Stimulated activated CD8-positive, alpha-beta memory T cell treated with anti-CD3 and anti-CD28 coated beads, Interleukin-15, amount 100 ng/mL, for 24 hours (primary cell): ENCODE results near the gene LYZL1.
"Not testable (repeated sequence)": the region's sequence is repeated elsewhere in the genome, so short reads cannot be mapped to it uniquely, and the experiment has no call there.

ENCODE experiments used
- DNase-seq: peaks from one replicate; pipeline ENCODE4 v3.0.0-alpha.2; 2020; ENCODE audit warnings: low read depth

Gene LYZL1

DNA sequence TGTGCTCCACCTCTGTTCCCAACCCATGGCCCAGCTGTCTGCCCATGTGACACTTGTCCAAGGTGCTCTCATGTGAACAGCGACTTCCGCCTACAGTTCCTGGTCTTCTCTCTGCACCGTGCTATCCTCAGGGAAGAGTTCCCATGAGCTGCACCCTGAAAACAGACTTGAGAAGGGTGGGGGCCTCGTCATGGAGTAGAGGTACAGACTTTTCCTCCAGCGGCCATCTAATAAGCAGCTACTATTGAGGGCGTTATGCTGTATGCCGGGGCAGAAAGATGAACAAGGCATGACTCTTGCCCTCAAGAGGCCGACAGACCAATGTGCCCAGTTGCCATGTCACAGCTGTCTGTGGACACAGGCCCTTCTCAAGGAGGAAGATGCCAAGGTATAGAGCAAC lies 25.4 kb upstream of the LYZL1 start:
- no peak for DNase-seq

DNA sequence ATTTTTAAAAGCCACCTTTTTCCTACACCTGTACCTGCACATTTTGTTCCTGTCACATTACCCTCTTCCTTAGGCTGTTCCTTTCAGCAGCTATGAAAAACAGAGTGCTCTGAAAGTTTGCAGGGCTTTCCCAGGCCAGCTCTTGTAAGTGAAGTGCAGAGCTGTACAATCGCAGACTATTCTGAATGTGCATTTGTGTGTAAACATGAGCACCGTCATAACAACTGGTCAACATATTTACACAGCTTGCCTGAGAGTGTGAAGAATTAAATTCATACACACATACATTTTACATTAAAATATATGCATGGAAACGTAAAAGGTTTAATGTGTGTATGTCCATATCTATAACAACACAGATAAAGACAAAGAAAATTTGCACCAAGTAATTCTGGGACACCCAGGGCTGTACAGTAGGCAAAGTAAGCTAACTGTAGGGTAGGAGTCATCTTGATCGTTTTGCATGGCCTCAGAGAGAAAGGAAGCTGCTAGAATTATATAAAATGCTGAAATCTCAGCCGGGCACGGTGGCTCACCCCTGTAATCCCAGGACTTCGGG lies 23.6 kb upstream of the LYZL1 start:
- DNase-seq, result no peak

DNA sequence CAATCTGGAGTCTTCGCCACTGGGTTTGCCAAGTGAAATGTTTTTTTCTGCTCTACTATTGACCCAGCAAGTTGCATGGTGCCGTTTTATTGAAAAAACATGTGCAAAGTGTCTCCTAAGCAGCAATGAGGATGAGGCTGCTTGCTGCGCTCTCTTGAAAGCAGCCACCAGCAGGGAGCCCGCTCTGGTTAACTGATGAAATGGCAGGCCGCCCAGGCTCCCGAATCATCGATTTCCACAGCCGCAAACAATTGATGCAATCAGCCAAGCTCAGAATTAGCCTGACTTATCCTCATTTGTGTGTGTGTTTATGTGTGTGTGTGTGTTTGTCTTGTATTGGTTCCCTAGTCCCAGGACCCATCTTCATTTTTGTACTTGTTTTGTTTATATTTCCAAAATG lies 22.2 kb upstream of the LYZL1 start:
- DNase-seq, result no peak

DNA sequence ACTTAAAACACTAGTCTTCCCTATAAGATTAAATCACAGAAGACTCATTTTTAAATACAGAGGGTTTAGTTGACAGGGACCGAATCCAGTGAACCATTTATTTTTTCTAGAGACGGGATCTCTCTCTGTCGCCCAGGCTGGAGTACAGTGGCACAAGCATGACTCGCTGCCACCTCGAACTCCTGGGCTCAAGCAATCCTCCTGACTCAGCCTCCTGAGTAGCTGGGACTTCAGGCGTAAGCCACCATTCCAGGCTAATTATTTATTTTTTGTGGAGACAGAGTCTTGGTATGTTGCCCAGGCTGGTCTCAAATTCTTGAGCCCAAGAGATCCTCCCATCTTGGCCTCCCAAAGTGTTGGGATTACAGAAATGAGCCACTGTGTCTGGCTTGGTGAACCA lies 20.9 kb upstream of the LYZL1 start:
- DNase-seq, result no peak

DNA sequence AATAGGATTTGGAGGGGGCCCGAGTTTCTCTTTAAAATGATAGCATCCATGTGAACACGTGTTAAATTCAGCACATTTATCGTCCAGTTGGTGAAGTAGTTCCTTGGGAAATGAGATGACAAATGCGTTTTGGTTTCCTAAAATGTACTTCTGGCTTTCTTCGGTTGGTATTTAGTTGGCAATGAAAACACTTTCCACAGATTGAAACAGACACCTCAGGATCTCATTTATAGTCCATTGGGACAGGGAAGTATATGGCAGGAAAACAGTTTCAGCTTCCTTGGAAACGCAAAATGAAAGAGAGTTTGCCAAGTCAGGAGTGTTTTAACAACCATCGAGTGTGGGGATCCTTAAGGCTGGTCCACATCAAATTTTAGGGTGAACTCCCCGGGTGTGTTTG lies 19.4 kb upstream of the LYZL1 start:
- no peak for DNase-seq

DNA sequence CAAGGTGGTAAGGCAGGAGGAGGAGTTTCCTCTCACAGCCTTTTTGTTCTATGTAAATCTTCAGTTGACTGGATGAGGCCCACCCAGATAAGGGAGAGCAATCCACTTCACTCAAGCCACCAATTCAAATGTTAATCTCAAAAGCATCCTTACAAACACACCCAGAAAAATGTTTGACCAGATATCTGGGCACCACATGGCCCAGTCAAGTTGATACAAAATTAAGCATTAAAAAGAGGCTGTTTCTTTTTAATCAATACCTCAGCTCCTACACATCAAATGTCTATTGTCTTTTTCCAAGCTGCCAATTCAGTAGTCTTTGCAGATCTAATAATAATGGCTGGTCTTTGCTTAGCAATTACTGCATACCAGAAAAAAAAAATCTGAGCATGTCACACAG lies 18.0 kb upstream of the LYZL1 start:
- no peak for DNase-seq

DNA sequence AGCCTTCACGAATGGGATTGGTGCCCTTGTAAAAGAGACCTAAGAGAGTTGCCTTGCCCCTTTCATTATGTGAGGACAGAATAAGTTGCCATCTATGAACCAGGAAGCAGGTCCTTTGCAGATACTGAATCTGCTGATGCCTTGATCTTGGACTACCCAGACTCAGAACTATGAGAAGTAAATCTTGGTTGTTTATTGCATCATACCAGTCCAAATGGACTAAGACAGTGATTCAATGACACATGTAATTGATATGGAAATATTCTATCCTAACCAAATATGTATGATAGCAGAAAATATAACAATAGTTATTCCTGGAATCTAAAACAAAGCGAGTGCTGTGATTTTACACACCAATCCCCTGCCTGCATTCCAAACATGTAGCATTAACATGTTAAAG lies 17.0 kb upstream of the LYZL1 start:
- DNase-seq, result no peak

DNA sequence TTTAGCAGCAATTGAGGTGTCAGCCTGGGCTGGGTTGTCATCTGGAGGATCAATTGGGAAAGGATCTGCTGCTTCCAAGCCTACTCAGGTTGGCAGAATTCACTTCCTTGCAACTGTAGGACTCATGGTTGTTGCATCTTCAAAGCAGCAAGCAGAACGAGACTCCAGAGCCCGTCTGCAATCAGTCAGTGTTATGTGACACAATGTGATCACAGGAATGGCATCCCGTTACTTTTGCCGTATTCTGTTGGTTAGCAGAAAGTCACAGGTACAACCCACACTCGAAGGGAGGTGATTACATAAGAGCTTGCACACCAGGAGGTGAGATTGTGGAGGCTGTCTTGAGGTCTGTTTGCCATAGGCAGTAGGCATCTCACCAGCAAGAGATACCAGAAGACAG lies 15.4 kb upstream of the LYZL1 start:
- no peak for DNase-seq

DNA sequence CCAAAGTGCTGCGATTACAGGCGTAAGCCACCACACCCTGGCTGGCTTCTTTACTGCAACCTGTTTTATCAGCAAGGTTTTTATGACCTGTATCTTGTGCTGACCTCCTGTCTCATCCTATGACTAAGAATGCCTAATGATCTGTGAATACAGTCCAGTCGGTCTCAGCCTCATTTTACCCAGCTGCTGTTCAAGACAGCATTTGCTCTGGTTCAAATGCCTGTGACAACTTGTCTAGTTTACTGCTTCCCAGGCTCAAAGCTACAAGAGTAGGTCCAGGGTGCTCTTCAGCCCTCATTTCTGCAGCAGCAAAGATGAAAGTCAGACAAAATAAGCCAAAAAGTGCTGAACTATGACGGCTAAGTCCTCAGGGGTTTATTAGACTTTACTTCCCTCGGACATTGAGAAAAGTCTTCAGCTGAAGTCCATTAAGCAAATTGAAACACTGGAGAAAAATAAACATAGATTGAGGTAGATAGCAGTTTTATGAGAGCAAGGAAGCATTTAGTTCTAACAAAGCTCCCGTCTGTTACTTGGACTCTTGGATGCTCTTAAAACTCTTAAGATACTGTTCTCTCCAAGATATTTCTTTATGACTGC lies 12.5 kb upstream of the LYZL1 start:
- no peak for DNase-seq

DNA sequence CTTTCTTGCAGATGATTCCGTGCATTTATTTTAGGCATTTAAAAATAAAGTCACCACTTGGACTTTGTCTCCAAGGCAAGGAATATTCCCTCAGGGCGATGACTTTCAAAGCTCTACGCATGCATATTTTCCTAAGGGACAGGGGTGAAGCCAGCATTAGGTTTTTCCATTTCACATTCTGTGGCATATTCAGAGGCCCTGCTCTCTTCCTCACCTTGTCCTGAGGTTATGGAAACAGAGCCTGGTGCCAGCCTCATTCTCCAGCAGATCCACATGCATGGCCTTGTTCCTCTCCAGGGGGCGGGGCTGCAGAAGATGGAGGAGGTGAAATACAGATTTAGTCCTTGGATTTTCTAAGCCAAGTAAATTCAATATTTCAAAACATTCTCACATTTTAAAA lies 11.6 kb upstream of the LYZL1 start:
- DNase-seq, result no peak

DNA sequence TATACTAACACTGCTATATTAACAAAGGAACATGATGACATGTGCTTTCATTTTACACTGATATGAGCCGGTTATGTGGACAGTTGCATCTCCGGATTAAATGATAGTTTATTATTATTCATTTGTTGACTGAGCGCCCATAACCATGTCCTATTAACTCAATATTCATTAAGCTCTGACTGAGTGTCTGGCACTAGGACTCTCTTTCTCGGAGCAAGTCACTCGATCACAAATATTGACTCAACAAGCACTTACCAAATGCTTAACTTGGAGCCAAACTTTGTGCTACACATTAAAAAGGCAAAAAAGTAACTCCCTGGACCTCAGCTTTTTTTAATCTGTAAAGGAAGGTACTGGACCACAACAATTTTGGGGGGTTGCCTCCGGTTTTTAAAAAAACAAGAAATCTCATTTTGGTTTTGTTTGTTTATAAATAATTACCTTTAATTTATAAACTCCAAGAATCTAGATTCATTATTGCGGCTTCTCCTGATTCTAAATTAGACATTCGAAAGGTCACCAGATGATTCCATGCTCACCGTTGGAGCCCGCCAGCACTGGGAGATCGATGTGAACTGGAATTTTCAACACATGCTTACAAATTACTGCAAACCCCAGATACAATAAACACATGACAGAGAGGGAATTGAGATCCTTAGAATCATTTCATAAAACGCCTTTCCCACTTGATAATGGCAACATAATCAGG lies 8.9 kb upstream of the LYZL1 start:
- DNase-seq, result no peak

DNA sequence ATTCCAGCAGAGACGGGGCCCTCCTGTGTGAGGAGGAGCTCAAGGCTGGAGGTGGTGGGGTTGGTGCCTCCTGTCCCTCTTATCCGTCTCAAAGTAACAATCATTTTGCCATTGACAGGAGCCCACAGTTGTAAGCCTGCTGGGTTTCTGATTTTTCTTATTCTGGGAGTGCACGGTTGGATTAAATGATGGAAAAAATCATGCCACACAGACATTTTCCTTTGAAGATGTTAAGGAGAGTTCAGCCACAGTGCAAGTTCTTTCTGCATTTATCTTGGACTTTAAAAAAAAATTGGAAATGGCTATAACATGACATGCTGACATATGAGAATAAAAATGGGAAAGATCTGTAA lies 8.4 kb upstream of the LYZL1 start:
- DNase-seq, result no peak

DNA sequence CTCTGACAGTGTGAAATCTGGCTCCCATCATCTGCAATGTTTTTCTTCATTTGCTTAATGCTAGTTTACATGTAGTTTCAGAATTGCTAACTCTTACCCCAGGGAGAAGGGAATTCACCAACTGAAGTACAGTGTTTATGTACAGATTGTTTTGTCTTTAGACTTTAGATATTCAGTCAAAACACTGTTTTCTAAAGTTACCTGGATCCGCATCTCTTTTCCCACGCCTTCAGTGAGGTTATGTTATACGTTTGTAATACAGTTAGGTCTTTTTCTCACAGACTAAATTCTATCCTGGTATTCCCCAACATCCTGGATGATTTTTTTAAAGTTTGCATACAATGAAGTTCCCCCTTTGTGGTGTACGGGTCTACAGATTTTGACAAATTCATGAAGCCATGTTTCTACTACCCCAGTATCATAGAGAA lies 3.2 kb upstream of the LYZL1 start:
- DNase-seq, result no peak

DNA sequence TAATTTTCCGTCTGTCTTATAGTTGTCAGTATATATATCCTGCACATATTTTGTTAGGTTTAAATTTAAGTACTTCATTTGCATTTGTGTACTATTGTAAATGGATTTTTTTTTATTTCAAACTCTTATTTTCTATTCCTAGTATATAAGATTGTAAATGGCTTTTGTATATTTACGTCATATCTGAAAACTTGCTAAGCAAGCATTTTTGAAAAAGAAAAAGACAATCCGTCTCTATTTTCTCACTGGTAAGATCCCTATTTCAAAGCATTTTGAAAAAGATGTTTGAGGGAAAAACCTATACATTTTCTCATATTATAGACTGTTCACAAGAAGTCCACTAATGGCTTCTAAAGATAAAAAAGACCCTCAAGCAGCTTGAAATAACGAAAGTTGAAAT lies 1.2 kb upstream of the LYZL1 start:
- no peak for DNase-seq

DNA sequence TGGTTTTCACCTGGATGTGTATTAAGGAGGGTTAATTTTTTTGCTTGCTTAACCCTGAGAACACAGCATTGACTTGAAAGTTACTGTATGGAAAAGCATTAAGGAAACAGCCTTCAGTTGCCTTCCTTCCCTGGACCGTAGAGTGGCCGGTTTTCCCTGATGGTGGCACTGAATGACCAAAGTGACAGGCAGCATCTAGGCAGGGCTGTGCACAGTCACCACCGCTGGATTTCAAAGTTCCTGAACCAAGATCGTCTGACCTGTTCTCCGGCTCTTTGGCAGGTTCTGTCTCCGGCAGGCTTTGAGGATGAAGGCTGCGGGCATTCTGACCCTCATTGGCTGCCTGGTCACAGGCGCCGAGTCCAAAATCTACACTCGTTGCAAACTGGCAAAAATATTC lies 2.7 kb downstream of the LYZL1 start:
- not testable (repeated sequence) for DNase-seq

DNA sequence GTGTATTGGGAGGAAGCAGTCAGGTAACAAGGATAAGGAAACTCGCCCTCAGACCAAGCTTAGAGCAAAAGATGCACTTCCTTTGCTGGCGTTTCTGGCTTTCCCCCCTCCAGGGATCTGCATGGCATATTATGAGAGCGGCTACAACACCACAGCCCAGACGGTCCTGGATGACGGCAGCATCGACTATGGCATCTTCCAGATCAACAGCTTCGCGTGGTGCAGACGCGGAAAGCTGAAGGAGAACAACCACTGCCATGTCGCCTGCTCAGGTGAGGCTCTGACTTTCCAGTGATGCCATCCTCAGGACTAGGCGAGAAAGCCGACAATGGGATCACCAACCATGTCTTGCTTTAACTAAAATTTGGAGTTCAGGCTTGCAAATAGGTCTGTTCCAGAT lies 3.5 kb downstream of the LYZL1 start:
- DNase-seq, result not testable (repeated sequence)

DNA sequence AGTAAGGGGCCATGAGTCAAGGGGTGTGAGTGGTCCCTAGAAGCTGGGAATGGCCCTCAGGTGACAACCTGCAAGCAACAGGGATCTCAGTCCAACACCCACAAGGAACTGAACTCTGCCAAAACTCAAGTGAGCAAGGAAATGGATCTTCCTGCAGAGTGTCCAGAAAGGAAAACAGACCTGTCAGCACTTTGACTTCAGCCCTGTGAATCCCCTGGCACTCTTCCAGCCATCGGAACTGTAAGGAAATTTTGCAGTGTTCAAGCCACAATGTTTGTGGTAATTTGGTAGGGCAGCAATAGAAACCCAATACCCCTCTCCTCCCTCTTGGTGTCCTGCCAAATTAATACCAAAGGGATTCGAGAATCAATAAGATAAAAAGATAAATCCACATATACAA lies 6.9 kb downstream of the LYZL1 start:
- no peak for DNase-seq

DNA sequence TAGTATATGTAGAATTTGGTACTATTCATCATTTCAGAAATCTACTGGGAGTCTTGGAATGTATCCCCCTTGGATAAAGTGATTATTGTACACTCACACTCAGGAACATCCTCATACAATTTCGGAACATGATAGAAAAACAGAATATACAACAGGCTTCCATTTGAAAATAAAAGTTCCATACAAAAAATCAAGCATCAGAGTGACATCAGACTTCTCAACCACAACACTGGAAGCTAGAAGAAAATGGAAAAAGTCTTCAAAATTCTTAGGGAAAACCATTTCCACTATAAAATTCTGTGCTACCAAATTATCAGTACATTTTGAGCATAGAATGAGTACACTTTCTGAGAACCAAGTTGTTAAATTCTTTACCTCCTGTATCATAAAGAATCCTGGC lies 8.8 kb downstream of the LYZL1 start:
- DNase-seq, result no peak

DNA sequence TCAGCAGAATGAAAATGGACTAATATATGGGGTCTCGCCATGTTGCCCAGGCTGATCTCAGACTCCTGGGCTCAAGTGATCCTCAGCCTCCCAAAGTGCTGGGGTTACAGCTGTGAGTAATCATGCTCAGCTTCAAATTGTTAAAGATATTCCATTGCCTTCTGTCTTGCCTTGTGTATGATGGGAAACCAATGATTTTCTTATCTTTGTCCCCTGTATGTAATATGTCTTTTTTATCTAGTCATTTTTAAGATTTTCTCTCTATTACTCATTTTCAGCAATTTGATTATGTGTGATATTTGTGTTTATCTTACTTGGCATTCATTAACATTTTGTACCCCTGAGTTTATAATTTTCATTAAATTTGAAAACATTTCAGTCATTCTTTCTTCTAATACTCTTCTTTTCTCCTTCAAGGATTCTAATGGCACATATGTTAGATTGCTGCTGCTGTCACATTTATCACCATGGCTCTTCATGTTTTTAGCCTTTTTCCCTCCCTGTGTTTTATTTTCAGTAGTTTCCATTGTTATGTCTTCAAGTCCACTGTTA lies 12.6 kb downstream of the LYZL1 start:
- DNase-seq, result no peak

DNA sequence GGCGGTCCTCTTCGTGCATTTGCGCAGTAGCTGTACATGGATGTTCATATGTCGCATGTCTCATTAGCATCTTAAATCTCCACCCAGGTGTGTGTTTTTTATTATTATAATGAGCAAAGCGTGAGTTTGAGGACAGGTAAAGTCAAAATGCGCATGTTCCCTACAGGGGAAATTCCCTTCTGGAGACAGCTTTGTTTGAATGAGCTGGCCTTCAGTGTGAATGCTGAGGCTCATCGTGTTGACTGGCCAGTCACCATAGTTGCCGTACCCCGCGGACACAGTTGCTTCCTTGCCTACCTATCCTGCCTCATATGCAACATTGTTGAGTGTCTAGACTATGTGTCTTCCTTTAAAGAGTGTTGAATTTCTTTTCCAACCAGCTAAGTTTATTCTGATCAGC lies 13.6 kb downstream of the LYZL1 start:
- no peak for DNase-seq

DNA sequence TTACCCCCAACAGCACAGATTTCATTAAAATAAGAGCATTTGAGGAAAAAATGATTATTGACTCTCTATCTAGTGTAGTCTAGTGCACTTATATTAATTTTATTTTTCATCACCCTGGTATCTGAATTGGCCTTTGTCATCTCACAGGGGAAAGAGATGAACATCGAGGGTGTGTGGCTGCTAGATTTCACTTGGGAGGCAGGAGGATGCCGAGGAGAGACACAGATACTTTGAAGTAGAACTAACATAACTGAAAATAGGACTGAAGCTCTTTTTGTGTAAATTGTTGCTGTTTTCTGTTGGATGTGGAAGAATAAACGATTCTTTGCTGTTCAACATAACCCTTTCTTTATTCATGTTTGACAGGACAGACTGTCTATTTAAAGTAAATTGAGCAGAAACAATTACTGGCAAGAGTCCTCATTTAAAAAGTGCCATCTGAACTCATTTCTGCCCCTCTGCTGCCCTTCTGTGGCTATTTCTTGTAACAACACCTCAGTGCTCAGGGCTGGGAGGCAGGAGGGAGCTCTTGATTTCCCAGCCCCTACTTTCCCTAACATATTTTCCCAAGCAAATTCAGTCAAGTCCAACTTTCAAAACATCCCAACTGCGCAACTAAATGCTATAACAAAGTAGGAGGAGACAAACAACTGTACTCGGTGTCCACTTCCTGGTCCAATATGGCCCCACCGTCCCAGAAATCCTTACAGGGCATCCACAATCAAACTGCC lies 15.6 kb downstream of the LYZL1 start:
- DNase-seq, result no peak

DNA sequence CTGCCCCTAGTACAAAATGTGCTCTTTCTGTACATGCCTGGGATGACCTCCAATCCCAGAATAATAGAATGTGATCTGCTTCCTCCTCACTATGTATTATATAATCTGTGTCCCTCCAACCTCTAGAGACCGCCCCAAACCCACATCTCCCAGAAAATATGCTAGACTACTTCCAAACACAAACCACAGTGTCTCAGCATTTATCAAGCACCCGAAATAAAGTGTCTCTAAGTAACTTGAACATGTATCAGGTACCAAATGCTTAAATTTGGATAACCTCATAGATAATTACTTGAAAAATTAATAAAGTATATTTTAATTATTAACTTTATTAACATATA lies 16.1 kb downstream of the LYZL1 start:
- DNase-seq, result no peak

DNA sequence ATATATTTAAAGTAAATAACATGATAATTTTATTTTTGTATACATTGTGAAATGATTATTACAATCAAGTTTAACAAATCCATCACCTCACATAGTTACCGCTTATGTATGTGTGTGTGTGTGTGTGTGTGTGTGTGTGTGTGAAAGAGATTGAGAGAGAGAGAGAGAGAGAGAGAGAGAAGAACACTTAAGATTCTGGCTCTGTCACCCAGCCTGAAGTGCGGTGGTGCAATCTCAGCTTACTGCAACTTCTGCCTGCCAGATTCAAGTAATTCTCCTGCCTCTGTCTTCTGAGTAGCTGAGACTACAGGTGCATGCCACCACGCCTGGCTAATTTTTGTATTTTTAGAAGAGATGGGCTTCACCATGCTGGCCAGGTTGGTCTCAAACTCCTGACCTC lies 17.8 kb downstream of the LYZL1 start:
- no peak for DNase-seq
